HepG2 (cell line): ENCODE data around the gene ZNF500. TPM values are rescaled to one million over a fixed set of nuclear protein-coding genes. Genes with fewer than 3 reads are reported as not detected.

Experiments
- E2F1 ChIP-seq: sonication (generic); formaldehyde crosslinking; IDR thresholded peaks from 2 replicates; pipeline ENCODE4 v1.5.0; 2020; ENCODE audit warnings: missing genetic modification reagents
- EEA1 ChIP-seq: sonication (generic); formaldehyde crosslinking; IDR thresholded peaks from 2 replicates; pipeline ENCODE4 v1.5.1; 2020; ENCODE audit warnings: mild to moderate bottlenecking, missing genetic modification reagents, borderline replicate concordance
- HIC2 ChIP-seq: sonication (generic); formaldehyde crosslinking; IDR thresholded peaks from 2 replicates; pipeline ENCODE4 v1.9.0; 2022; ENCODE audit warnings: low read depth, missing genetic modification reagents
- HOXA7 ChIP-seq: sonication (generic); formaldehyde crosslinking; IDR thresholded peaks from 2 replicates; pipeline ENCODE4 v1.8.1; 2022; ENCODE audit warnings: mild to moderate bottlenecking, missing genetic modification reagents, moderate library complexity
- KLF15 ChIP-seq: sonication (generic); formaldehyde crosslinking; IDR thresholded peaks from 2 replicates; pipeline ENCODE4 v1.8.1; 2023; ENCODE audit warnings: borderline replicate concordance, mild to moderate bottlenecking, inconsistent platforms, missing genetic modification reagents, mixed read lengths
- MAZ ChIP-seq, 2 experiments: sonication (generic) in 1 of 2; formaldehyde crosslinking in 1 of 2; IDR thresholded peaks; 2 replicates each; pipeline versions ENCODE4 v1.5.0 to v1.6.1; 2012 to 2020; ENCODE audit warnings: low read depth in 2 of 2, mild to moderate bottlenecking in 2 of 2, borderline replicate concordance in 1 of 2, improper control_type of control experiment in 1 of 2, low read length in 1 of 2, missing genetic modification reagents in 1 of 2, moderate library complexity in 1 of 2
- MTERF4 ChIP-seq: sonication (generic); formaldehyde crosslinking; IDR thresholded peaks from 2 replicates; pipeline ENCODE4 v1.8.0; 2023; ENCODE audit warnings: mild to moderate bottlenecking, missing genetic modification reagents
- MYC ChIP-seq: sonication (generic); formaldehyde crosslinking; IDR thresholded peaks from 2 replicates; pipeline ENCODE4 v1.9.0; 2021; ENCODE audit warnings: missing genetic modification reagents, borderline replicate concordance
- PRDM4 ChIP-seq: sonication (generic); formaldehyde crosslinking; IDR thresholded peaks from 2 replicates; pipeline ENCODE4 v1.9.0; 2021; ENCODE audit warnings: missing genetic modification reagents, borderline replicate concordance
- TRIM22 ChIP-seq: fragments of 450-650 bp; IDR thresholded peaks from 2 replicates; pipeline ENCODE4 v1.6.1; 2017
- ZBTB33 ChIP-seq: sonication (generic); formaldehyde crosslinking; IDR thresholded peaks from 2 replicates; pipeline ENCODE4 v1.4.0; 2020; ENCODE audit warnings: missing genetic modification reagents
- ZFP62 ChIP-seq: sonication (generic); formaldehyde crosslinking; IDR thresholded peaks from 2 replicates; pipeline ENCODE4 v1.4.0; 2020; ENCODE audit warnings: missing genetic modification reagents
- ZNF33B ChIP-seq: sonication (generic); formaldehyde crosslinking; IDR thresholded peaks from 2 replicates; pipeline ENCODE4 v1.5.1; 2020; ENCODE audit warnings: mild to moderate bottlenecking, missing genetic modification reagents
- ZNF562 ChIP-seq: sonication (generic); formaldehyde crosslinking; IDR thresholded peaks from 2 replicates; pipeline ENCODE4 v1.8.0; 2022; ENCODE audit warnings: missing genetic modification reagents, borderline replicate concordance
- ZNF639 ChIP-seq: conservative IDR thresholded peaks from 2 replicates; pipeline ENCODE4 v1.6.1; 2018; ENCODE audit warnings: missing genetic modification reagents
- ZNF737 ChIP-seq: sonication (generic); formaldehyde crosslinking; IDR thresholded peaks from 2 replicates; pipeline ENCODE4 v1.5.0; 2020; ENCODE audit warnings: missing genetic modification reagents, mild to moderate bottlenecking, borderline replicate concordance
- polyA plus RNA-seq, 8 experiments: library from polyadenylated mRNA; depleted of rRNA in 3 of 8; stranded (reverse) in 7 of 8; unstranded in 1 of 8; fragments of >200 nt; fragmentation: Illumina TruSeq in 4 of 8; extraction: Trizol in 4 of 8; gene quantifications; 2 replicates each; pipeline versions ENCODE4 v1.2.1 to v1.2.3, GENCODE V29; 2011 to 2016; ENCODE audit warnings: low read depth in 4 of 8, missing spikeins in 1 of 8, mixed read lengths in 1 of 8; ENCODE audit not compliant: insufficient read depth in 1 of 8
- total RNA-seq, 5 experiments: library from RNA; depleted of rRNA; stranded (reverse); fragments of >200 nt; fragmentation: Illumina TruSeq; extraction: Trizol; gene quantifications; 2 replicates each; pipeline ENCODE4 v1.2.3, GENCODE V29; 2016; ENCODE audit warnings: low read depth in 1 of 5

The ZNF500 gene
- total and polyA plus RNA-seq, 2 of the 13 experiments (the other 11 are each of a cell fraction or from before 2014, with no cell fraction given), result 6.1 to 12.2 TPM

- no peak for TF ChIP-seq HIC2
- TF ChIP-seq E2F1, result no peak
- TF ChIP-seq ZFP62 (CRISPR knock-in tag), result no peak
- no peak for TF ChIP-seq HOXA7 (CRISPR knock-in tag)
- TF ChIP-seq EEA1 (CRISPR knock-in tag), result 0 out of 2 replicates have a peak, but pooled peaks have one; percentile 30
- TF ChIP-seq ZNF33B (CRISPR knock-in tag), result no peak; the same call in 1 of the 2 replicates
- TF ChIP-seq MYC (CRISPR knock-in tag), result peak; percentile 39; the same call in 1 of the 2 replicates
- no peak for TF ChIP-seq ZNF737 (CRISPR knock-in tag)
- no peak for TF ChIP-seq ZNF562 (CRISPR knock-in tag)
- TF ChIP-seq MTERF4 (CRISPR knock-in tag), result peak; percentile 79; the same call in 1 of the 2 replicates
- no peak for TF ChIP-seq PRDM4 (CRISPR knock-in tag)
- TF ChIP-seq ZBTB33, result no peak
- TF ChIP-seq KLF15, result no peak
- TF ChIP-seq ZNF639 (CRISPR knock-in tag), result no peak; the same call in 1 of the 2 replicates
- no peak for TF ChIP-seq TRIM22
- no peak for TF ChIP-seq MAZ (IDR thresholded peaks at IDR 0.05; ENCODE audit: borderline replicate concordance, low read depth, low read length)
- no peak for TF ChIP-seq MAZ (CRISPR knock-in tag; IDR thresholded peaks at IDR 0.05; ENCODE audit: low read depth)
These were observed 35.1 kb upstream of the ZNF500 start, which contains the start of gene ROGDI (continued) for GRCh38 chr16:4801962-4802658.
